Cardiac fibroblast (primary cell): Measurements from ENCODE around the gene SLC16A12.

Experiments used
- DNase-seq, 2 donors: peaks; one replicate each; pipeline versions ENCODE4 v3.0.0 to v3.0.0-alpha.2; 2010; ENCODE audit warnings: low read depth in 2 of 2
- H3K4me3 ChIP-seq, 2 donors: replicated peaks in 1 of 2; 1 replicate in 1 of 2; 2 replicates in 1 of 2; pipeline ENCODE4 v1.5.1; 2011; ENCODE audit warnings: low read depth in 2 of 2, low read length in 2 of 2, mild to moderate bottlenecking in 2 of 2, moderate library complexity in 1 of 2
- CTCF ChIP-seq: IDR thresholded peaks from one replicate; pipeline ENCODE4 v1.5.1; 2011; ENCODE audit warnings: low read depth, mild to moderate bottlenecking, low read length, inconsistent platforms

SLC16A12 gene

GRCh38 chr10:89524279-89524678 lies 11.1 kb downstream of the SLC16A12 start:
- H3K4me3 ChIP-seq = no peak overlapping the region
- no peak for DNase-seq
- TF ChIP-seq CTCF = no peak

- no peak for TF ChIP-seq CTCF
- peak; percentile 26 to 39 for DNase-seq
- H3K4me3 ChIP-seq = no peak overlapping the region
These were observed 12.1 kb downstream of the SLC16A12 start for GRCh38 chr10:89523274-89523673.

GRCh38 chr10:89522463-89522862 lies 12.9 kb downstream of the SLC16A12 start:
- peak; percentile 37 to 69 for DNase-seq

GRCh38 chr10:89521368-89521767 lies 14.0 kb downstream of the SLC16A12 start:
- no peak for DNase-seq
- H3K4me3 ChIP-seq = no peak overlapping the region
- no peak for TF ChIP-seq CTCF

More at GRCh38 chr10:89522463-89522862, 12.9 kb downstream of the SLC16A12 start:
- H3K4me3 ChIP-seq = no peak overlapping the region
- no peak for TF ChIP-seq CTCF

- DNase-seq = no peak
- TF ChIP-seq CTCF = no peak
- H3K4me3 ChIP-seq = no peak overlapping the region
These were observed 14.7 kb downstream of the SLC16A12 start for GRCh38 chr10:89520706-89521105.

- no peak overlapping the region for H3K4me3 ChIP-seq
- no peak for TF ChIP-seq CTCF
- peak; percentile 91 to 98 for DNase-seq
These were observed 16.2 kb downstream of the SLC16A12 start for GRCh38 chr10:89518876-89519842.
